Peyer's patch (tissue), 4 donors: Measurements from ENCODE around the gene ITSN2.

ENCODE experiments used
- CTCF ChIP-seq, 6 experiments: fragments of 450-650 bp in 4 of 6; fragments of 200-600 bp in 2 of 6; sonication (generic) in 1 of 6; IDR thresholded peaks; one replicate each; pipeline ENCODE4 v1.5.1; 2017 to 2019; ENCODE audit warnings: antibody characterized with exemption in 6 of 6, mild to moderate bottlenecking in 3 of 6, moderate library complexity in 1 of 6
- POLR2A ChIP-seq, 2 donors: fragments of 450-650 bp; IDR thresholded peaks; one replicate each; pipeline ENCODE4 v1.5.1; 2017; ENCODE audit warnings: antibody characterized with exemption in 2 of 2, mild to moderate bottlenecking in 2 of 2, moderate library complexity in 2 of 2

- TF ChIP-seq CTCF (IDR thresholded peaks at IDR 0.05) (no peak), POLR2A (IDR thresholded peaks at IDR 0.05) (no peak)
These were observed 185.5 kb downstream of the ITSN2 start, which contains the start of gene FAM228A for GRCh38 chr2:24174851-24175277.
